Subcutaneous abdominal adipose tissue (tissue), 5 donors: ENCODE results near the gene CISD1.

Experiments
- H3K27ac ChIP-seq: one replicate; pipeline ENCODE4 v1.7.0; 2013; ENCODE audit warnings: low read depth, mild to moderate bottlenecking, inconsistent platforms, low read length, moderate library complexity
- H3K27me3 ChIP-seq, 5 donors: one replicate each; pipeline ENCODE4 v1.7.0; 2013; ENCODE audit warnings: low read length in 5 of 5, inconsistent platforms in 1 of 5; ENCODE audit not compliant: control insufficient read depth in 5 of 5, insufficient read depth in 4 of 5
- H3K36me3 ChIP-seq, 5 donors: one replicate each; pipeline ENCODE4 v1.7.0; 2013; ENCODE audit warnings: low read length in 5 of 5; ENCODE audit not compliant: control insufficient read depth in 5 of 5, insufficient read depth in 5 of 5
- H3K4me1 ChIP-seq, 5 donors: one replicate each; pipeline ENCODE4 v1.7.0; 2013; ENCODE audit warnings: low read length in 5 of 5, mild to moderate bottlenecking in 3 of 5, moderate library complexity in 1 of 5; ENCODE audit not compliant: control insufficient read depth in 5 of 5, insufficient read depth in 5 of 5
- H3K4me3 ChIP-seq, 5 donors: one replicate each; pipeline ENCODE4 v1.7.0; 2013; ENCODE audit warnings: low read length in 5 of 5, low read depth in 1 of 5
- H3K9ac ChIP-seq, 5 donors: one replicate each; pipeline ENCODE4 v1.7.0; 2013; ENCODE audit warnings: low read length in 5 of 5, mild to moderate bottlenecking in 4 of 5, moderate library complexity in 3 of 5
- H3K9me3 ChIP-seq, 5 donors: one replicate each; pipeline ENCODE4 v1.7.0; 2013; ENCODE audit warnings: low read length in 5 of 5; ENCODE audit not compliant: control insufficient read depth in 5 of 5
- donor health status: healthy.
- donor health status: healthy.
- donor health status: healthy.
- donor health status: healthy.
- donor health status: healthy.

CISD1 gene

DNA sequence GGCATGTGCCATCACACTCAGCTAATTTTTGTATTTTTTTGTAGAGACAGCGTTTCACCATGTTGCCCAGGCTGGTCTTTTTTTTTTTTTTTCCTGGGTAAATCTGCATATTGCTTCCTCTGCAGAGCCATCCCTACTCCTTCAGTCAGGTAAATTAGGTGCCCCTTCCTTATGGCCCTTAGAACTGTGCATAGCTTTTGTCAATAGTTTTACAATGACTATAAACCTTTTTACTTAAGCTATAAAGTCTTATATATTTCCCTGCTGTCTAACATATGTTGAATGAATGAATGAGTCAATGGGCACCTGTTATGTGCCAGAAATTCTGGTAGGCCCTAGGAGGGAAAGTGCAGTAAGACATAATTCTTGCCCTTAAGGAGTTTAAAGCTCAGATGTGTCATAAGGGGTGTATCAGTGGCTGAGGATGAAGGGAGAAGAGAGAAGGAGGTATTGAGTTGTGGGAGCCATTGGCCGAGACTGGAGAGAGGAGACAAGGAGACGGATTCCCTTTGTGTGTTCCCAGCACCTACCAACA lies 35.2 kb downstream of the CISD1 start:
- H3K9ac ChIP-seq, result no peak overlapping the region

DNA sequence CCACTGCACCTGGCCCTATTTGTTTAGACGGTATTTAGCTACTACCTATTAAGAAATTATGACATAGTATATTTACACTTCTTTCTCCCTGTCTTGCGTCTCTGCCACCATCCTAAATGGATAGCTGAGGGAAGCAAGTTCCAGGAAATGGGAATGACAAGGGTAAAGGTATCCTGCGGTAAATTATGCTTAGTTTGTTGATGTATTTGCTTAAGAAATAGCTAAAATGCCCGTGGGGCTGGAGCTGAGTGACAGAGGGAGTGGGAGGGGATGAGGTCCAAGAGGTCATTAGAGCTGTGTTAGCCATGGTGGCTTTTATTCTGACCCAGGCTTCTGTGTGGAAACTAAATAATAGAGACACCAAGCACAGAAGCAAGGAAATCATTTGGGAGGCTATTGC lies 36.9 kb downstream of the CISD1 start:
- Histone ChIP-seq H3K27me3 (no peaks in the 10 kb centered on the region), H3K4me3 (no peak overlapping the region), H3K27ac (no peak overlapping the region)

More for the DNA sequence above, 35.2 kb downstream of the CISD1 start:
- Histone ChIP-seq H3K27me3 (no peaks in the 10 kb centered on the region), H3K4me1 (peaks cover 0 to 2% (median 0%) of the 10 kb centered on the region in 5 donors), H3K27ac (no peak overlapping the region), H3K36me3 (no peaks in the 10 kb centered on the region), H3K4me3 (no peak overlapping the region), H3K9me3 (no peaks in the 10 kb centered on the region)

DNA sequence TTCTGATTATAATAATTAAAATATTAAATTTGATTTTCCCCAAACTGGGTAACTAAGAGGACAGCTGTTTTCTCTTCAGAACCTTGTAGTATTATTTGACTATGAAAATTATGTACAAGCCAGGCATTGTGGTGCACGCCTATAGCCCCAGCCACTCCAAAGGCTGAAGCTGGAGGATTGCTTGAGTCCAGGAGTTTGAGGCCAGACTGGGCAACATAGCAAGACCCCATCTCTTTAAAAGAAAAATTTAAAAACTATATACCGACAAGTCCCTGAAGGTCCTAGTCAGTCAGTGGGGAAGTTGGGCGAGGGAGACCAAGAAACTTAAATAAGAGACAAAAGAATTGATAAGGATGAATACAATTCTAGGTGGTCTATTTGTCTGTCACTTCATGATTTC lies 38.7 kb downstream of the CISD1 start:
- no peaks in the 10 kb centered on the region for H3K4me1 ChIP-seq
- no peak overlapping the region for H3K4me3 ChIP-seq
- H3K9ac ChIP-seq, result no peak overlapping the region
- peaks cover 0 to 2% (median 0%) of the 10 kb centered on the region in 5 donors for H3K9me3 ChIP-seq
- no peaks in the 10 kb centered on the region for H3K27me3 ChIP-seq
- H3K27ac ChIP-seq, result no peak overlapping the region
- H3K36me3 ChIP-seq, result no peaks in the 10 kb centered on the region

More for the DNA sequence above, 36.9 kb downstream of the CISD1 start:
- Histone ChIP-seq H3K4me1 (no peaks in the 10 kb centered on the region), H3K9me3 (no peaks in the 10 kb centered on the region), H3K36me3 (no peaks in the 10 kb centered on the region), H3K9ac (no peak overlapping the region)

DNA sequence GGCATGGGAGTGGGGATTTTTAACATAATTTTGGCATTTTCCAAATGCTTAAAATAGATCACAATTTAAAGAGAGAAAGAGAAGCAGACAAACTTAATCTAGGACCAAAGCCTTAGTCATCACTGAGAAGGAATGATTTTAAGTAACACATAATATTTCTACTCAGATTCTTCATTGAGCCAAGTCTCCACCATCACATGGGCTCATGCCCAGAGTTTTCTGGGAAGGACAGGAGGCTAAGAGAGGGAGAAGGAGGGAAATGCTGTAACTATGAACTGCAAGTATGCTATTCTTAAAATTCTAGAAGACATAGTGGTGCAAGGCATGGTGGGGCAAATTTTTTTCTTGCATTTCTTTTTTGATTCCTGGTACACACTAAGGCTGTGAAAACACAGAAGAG lies 42.1 kb downstream of the CISD1 start:
- H3K9ac ChIP-seq, result no peak overlapping the region
- H3K4me1 ChIP-seq, result no peaks in the 10 kb centered on the region
- H3K4me3 ChIP-seq, result no peak overlapping the region
- no peaks in the 10 kb centered on the region for H3K27me3 ChIP-seq
- no peak overlapping the region for H3K27ac ChIP-seq
- H3K9me3 ChIP-seq, result peaks cover 0 to 3% (median 0%) of the 10 kb centered on the region in 5 donors
- H3K36me3 ChIP-seq, result no peaks in the 10 kb centered on the region

DNA sequence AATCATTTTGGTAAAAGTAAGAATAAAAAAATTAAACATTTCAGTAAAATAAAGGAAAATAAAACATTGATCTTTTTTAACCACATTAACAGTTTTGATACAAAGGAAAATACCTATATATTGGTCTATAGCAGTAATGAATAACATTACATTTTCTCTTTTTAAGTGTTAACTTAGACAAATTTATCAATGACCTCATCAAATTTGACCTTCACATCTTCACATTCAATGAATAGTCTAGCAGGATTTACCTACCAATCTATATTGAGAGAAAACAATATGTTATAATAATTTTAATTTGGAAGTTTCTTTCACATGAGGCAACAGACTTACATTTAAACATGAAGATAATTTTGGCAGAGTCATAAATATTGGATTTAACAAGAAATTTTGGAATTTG lies 47.9 kb downstream of the CISD1 start:
- Histone ChIP-seq H3K36me3 (no peaks in the 10 kb centered on the region), H3K27ac (no peak overlapping the region), H3K4me1 (no peaks in the 10 kb centered on the region), H3K4me3 (no peak overlapping the region), H3K9ac (no peak overlapping the region), H3K27me3 (no peaks in the 10 kb centered on the region), H3K9me3 (peaks cover 0 to 3% (median 0%) of the 10 kb centered on the region in 5 donors)

GRCh38 chr10:58318346-58318745 lies 49.4 kb downstream of the CISD1 start:
- no peak overlapping the region for H3K9ac ChIP-seq
- H3K4me1 ChIP-seq, result peaks cover 0 to 4% (median 0%) of the 10 kb centered on the region in 5 donors
- no peaks in the 10 kb centered on the region for H3K27me3 ChIP-seq
- no peaks in the 10 kb centered on the region for H3K36me3 ChIP-seq
- no peak overlapping the region for H3K27ac ChIP-seq
- H3K4me3 ChIP-seq, result no peak overlapping the region
- H3K9me3 ChIP-seq, result no peaks in the 10 kb centered on the region

DNA sequence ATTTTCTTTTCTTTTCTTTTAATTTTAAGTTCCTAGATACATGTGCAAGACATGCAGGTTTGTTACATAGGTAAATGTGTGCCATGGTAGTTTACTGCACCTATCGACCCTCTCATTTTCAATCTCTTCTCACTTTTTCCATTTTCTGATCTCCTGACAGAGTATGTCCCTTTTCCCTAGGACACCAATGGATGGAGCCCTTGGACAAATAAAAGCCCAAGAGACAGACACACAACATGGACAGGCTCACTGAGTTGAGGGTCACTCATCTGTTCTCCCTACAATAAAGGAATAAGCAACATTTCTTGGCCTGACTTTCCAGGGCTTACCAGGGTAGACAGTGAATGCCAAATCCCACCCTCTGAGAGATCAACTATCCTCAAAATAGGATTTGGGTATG lies 50.6 kb downstream of the CISD1 start:
- Histone ChIP-seq H3K9ac (no peak overlapping the region), H3K4me1 (peaks cover 0 to 4% (median 0%) of the 10 kb centered on the region in 5 donors), H3K9me3 (no peaks in the 10 kb centered on the region), H3K27me3 (no peaks in the 10 kb centered on the region), H3K4me3 (no peak overlapping the region), H3K36me3 (no peaks in the 10 kb centered on the region), H3K27ac (no peak overlapping the region)

DNA sequence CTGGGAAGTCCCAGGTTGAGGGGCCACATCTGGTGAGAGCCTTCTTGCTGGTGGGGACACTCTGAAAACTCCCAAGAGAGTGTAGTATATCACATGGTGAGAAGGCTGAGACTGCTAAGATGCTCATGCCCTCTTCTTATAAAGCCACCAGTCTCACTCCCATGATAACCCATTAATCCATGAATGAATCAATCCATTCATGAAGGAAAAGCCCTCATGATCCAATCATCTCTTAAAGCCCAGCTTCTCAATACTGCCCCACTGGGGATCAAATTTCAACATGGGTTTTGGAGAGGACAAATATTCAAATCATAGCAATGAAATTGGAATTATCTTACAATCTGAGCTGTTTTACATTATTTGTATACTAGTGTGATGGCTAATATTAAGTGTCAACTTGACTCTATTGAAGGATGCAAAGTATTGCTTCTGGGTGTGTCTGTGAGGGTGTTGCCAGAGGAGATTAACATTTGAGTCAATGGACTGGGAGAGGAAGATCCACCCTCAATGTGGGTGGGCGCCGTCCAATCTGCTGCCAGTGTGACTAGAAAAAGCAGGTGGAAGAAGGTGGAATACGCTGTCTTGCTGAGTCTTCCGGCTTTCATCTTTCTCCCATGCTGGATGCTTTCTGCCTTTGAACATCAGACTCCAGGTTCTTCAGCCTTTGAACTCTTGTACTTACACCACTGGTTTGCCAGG lies 51.5 kb downstream of the CISD1 start:
- no peaks in the 10 kb centered on the region for H3K9me3 ChIP-seq
- no peaks in the 10 kb centered on the region for H3K36me3 ChIP-seq
- no peak overlapping the region for H3K9ac ChIP-seq
- H3K27ac ChIP-seq, result no peak overlapping the region
- no peaks in the 10 kb centered on the region for H3K27me3 ChIP-seq
- H3K4me1 ChIP-seq, result peaks cover 0 to 4% (median 0%) of the 10 kb centered on the region in 5 donors
- no peak overlapping the region for H3K4me3 ChIP-seq

DNA sequence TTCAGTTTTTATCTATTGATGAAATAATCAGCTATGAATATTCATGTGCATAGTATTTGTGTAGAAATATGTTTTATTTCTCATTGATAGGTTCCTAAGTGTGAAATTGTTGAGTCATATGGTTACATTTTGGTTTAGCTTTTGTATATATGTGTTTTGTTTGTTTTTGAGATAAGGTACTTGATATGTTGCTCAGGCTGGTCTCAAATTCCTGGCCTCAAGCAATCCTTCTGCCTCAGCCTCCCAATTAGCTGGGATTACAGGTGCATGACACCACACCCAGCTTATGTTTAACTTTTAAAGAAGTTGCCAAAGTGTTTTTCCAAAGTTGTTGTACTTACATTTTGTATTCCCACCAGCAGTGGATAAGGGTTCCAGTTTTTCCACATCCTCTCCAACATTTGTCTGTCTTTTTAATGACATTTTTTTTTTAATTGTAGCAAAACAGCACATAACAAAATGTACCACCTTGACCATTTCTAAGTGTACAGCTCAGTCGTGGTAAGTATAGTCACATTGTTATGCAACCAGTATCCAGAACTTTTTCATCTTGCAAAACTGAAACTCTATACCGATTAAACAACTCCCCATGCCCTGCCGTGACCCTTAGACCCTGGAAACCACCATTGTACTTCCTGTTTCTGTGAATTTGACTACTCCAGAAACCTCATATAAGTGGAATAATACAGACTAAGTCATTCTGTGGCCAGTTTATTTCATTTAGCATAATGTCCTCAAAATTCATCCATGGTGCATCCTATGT lies 53.3 kb downstream of the CISD1 start:
- Histone ChIP-seq H3K9me3 (no peaks in the 10 kb centered on the region), H3K36me3 (no peaks in the 10 kb centered on the region), H3K9ac (no peak overlapping the region), H3K4me1 (peaks cover 0 to 8% (median 0%) of the 10 kb centered on the region in 5 donors), H3K4me3 (no peak overlapping the region), H3K27ac (no peak overlapping the region), H3K27me3 (peaks cover 0 to 3% (median 0%) of the 10 kb centered on the region in 5 donors)

- H3K9ac ChIP-seq, result no peak overlapping the region
- peaks cover 0 to 8% (median 0%) of the 10 kb centered on the region in 5 donors for H3K4me1 ChIP-seq
- no peaks in the 10 kb centered on the region for H3K36me3 ChIP-seq
- H3K9me3 ChIP-seq, result no peaks in the 10 kb centered on the region
- peaks cover 0 to 3% (median 0%) of the 10 kb centered on the region in 5 donors for H3K27me3 ChIP-seq
- no peak overlapping the region for H3K27ac ChIP-seq
- H3K4me3 ChIP-seq, result no peak overlapping the region
Measured at GRCh38 chr10:58322835-58323209, 53.9 kb downstream of the CISD1 start.
